ENCODE data around the gene IGF1R. TPM values are rescaled to one million over a fixed set of nuclear protein-coding genes. Genes with fewer than 3 reads are reported as not detected.

IGF1R gene
- total and polyA plus RNA-seq, 2 of the 8 experiments (the other 6 are each of a cell fraction or from before 2014, with no cell fraction given) = 32.9 to 109 TPM

DNA sequence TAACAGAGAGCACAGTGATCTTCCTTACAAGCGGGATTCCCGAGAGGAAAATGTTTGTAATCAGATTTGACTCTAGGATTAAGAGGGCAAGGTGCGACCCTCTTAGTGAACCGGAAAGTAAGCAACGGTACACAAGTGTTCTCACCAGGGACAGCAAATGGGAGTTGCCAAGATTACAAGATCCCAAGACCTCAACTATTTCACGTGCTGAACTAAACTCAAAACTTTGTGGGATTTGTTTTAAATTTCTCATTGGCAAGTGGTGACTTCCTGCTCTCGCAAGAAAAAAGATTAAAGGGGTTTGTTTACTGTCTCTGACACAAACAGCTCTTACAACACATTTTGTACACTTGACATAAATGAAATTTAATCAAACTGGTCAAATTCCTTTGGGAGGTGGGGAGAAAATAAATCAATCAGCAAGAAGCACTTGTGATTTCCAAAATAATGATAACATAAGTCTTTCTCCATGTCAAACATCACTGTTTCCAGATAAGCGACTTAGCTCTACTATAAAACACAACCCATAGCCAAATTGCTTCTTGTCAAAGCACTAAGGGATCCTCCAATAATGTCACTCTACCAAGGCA, 361.5 kb downstream of the IGF1R start:
- no peaks in the 10 kb centered on the region for H3K36me3 ChIP-seq (ENCODE audit: control insufficient read depth in 2 of 4, insufficient read depth in 4 of 4, low read length in 3 of 4)
- FAIRE-seq (no peak), DNase-seq (ENCODE audit: low read depth in 1 of 2, low spot score in 2 of 2) (peak in 1 of 2 experiments; percentile 7)
- H2BK15ac ChIP-seq (ENCODE audit: low read length) = no peak overlapping the region
- H2BK120ac ChIP-seq (replicated peaks; ENCODE audit: low read depth, low read length) = no peak overlapping the region
- no peak overlapping the region for H2BK12ac ChIP-seq (ENCODE audit: low read depth, low read length)
- H3K79me1 ChIP-seq (ENCODE audit: low read depth, low read length) = no peaks in the 10 kb centered on the region
- H3K18ac ChIP-seq (ENCODE audit: extremely low read depth, low read length) = no peak overlapping the region
- H3K4me3 ChIP-seq (ENCODE audit: extremely low read depth in 1 of 4, insufficient read depth in 2 of 4, low read depth in 3 of 4, low read length in 4 of 4) = no peak overlapping the region
- H3K4ac ChIP-seq (replicated peaks; ENCODE audit: insufficient read length, low read depth, low read length) = no peak overlapping the region
- no peaks in the 10 kb centered on the region for H3K23me2 ChIP-seq (ENCODE audit: low read depth, low read length)
- H4K20me1 ChIP-seq (replicated peaks in 1 of 2; ENCODE audit: control insufficient read depth in 1 of 2, insufficient read depth in 2 of 2, low read length in 2 of 2) = no peaks in the 10 kb centered on the region
- no peak overlapping the region for H4K91ac ChIP-seq (replicated peaks; ENCODE audit: insufficient read length, low read length)
- no peak overlapping the region for H3K23ac ChIP-seq (ENCODE audit: insufficient read length)
- no peak overlapping the region for H3K14ac ChIP-seq (ENCODE audit: insufficient read length)
- H3K27me3 ChIP-seq (replicated peaks in 1 of 4; ENCODE audit: control insufficient read depth in 3 of 4, extremely low read depth in 1 of 4, insufficient read depth in 3 of 4, low read length in 3 of 4) = no peaks in the 10 kb centered on the region; a peak in 3 of 7 replicates
- H2AFZ ChIP-seq (ENCODE audit: low read length) = no peak overlapping the region
- H2AK5ac ChIP-seq (ENCODE audit: low read depth, low read length) = no peak overlapping the region
- 95% methylated on average over 8 of the region's 8 CpGs; no CpG with 5 or more reads in 1 of the 2 experiments for WGBS, 2 experiments (ENCODE audit: extremely low coverage in 1 of 2, insufficient coverage in 1 of 2, insufficient read length in 1 of 2, insufficient replicate concordance in 2 of 2, low coverage in 1 of 2, low lambda C conversion rate in 2 of 2, missing lambda C conversion rate in 1 of 2)
- H3K27ac ChIP-seq (ENCODE audit: low read depth, low read length) = no peak overlapping the region
- POLR2A ChIA-PET (ENCODE audit: partially characterized antibody) = interaction anchor here (1.2 kb wide), 1 partner anchor 9 kb away, joined by 3 read pairs; no protein-coding TSS in a partner anchor
- no peak overlapping the region for H3K4me2 ChIP-seq (ENCODE audit: insufficient read depth in 1 of 2, low read depth in 2 of 2, low read length in 2 of 2)
- H4K5ac ChIP-seq (ENCODE audit: insufficient read length, low read depth, low read length) = no peak overlapping the region
- peaks cover 0 to 6% of the 10 kb centered on the region in 2 experiments; a peak in 1 of 4 replicates for H3K9me3 ChIP-seq (ENCODE audit: insufficient read depth in 2 of 2, low read depth in 1 of 2, low read length in 1 of 2)
- H2BK5ac ChIP-seq (ENCODE audit: low read depth, low read length) = no peak overlapping the region
- H3K79me2 ChIP-seq (ENCODE audit: control insufficient read depth in 1 of 2, insufficient read depth in 2 of 2, low read length in 2 of 2) = no peaks in the 10 kb centered on the region
- CTCF ChIA-PET (ENCODE audit: partially characterized antibody) = interaction anchor here (0.6 to 1.8 kb wide), 4 partner anchors 9 to 568 kb away, joined by 3 to 9 read pairs (median 4); no protein-coding TSS in a partner anchor
- no peak overlapping the region for H2BK20ac ChIP-seq (ENCODE audit: low read length)
- no peak overlapping the region for H4K8ac ChIP-seq (ENCODE audit: extremely low read depth, insufficient read depth, low read length)
- no peak overlapping the region for H3K56ac ChIP-seq (replicated peaks; ENCODE audit: insufficient read length, low read depth, low read length)
- H3K9ac ChIP-seq (replicated peaks in 1 of 4; ENCODE audit: extremely low read depth in 1 of 4, low read depth in 3 of 4, low read length in 3 of 4) = peak overlapping the region in 1 of 4 experiments; percentile 43; a peak in 1 of 7 replicates
- peaks cover 0 to 4% (median 0%) of the 10 kb centered on the region in 4 experiments; a peak in 1 of 7 replicates for H3K4me1 ChIP-seq (replicated peaks in 1 of 4; ENCODE audit: control insufficient read depth in 3 of 4, insufficient read depth in 4 of 4, low read length in 3 of 4)
- no peak for TF ChIP-seq SP4 (IDR thresholded peaks at IDR 0.05; ENCODE audit: low read length)
- TF ChIP-seq TAF1 (IDR thresholded peaks at IDR 0.05; ENCODE audit: low read depth, low read length) = no peak
- no peak for TF ChIP-seq POLR2A (IDR thresholded peaks at IDR 0.05; ENCODE audit: control extremely low read depth in 1 of 2, low read depth in 2 of 2, low read length in 2 of 2)
- no peak for TF ChIP-seq HDAC6 (IDR thresholded peaks at IDR 0.05; ENCODE audit: low read depth, low read length)
- TF ChIP-seq CBX8 (IDR thresholded peaks at IDR 0.05; ENCODE audit: borderline replicate concordance, low read depth, low read length) = no peak
- no peak for TF ChIP-seq ZNF274 (IDR thresholded peaks at IDR 0.05; ENCODE audit: borderline replicate concordance, extremely low read depth, low read length)
- no peak for TF ChIP-seq SRF (IDR thresholded peaks at IDR 0.05; ENCODE audit: low read depth, low read length)
- no peak for TF ChIP-seq NANOG (IDR thresholded peaks at IDR 0.05; ENCODE audit: insufficient read depth, low read depth, low read length, poor library complexity, severe bottlenecking)
- TF ChIP-seq RFX5 (IDR thresholded peaks at IDR 0.05; ENCODE audit: borderline replicate concordance, low read depth, low read length) = no peak
- no peak for TF ChIP-seq EGR1 (IDR thresholded peaks at IDR 0.05; ENCODE audit: borderline replicate concordance, low read depth, low read length)
- TF ChIP-seq GABPA (IDR thresholded peaks at IDR 0.05; ENCODE audit: borderline replicate concordance, insufficient read depth, low read length) = no peak
- TF ChIP-seq SP1 (IDR thresholded peaks at IDR 0.05; ENCODE audit: low read depth, low read length) = no peak
- TF ChIP-seq MAFK (IDR thresholded peaks at IDR 0.05; ENCODE audit: low read depth, low read length) = no peak
- TF ChIP-seq, protein P1, sequence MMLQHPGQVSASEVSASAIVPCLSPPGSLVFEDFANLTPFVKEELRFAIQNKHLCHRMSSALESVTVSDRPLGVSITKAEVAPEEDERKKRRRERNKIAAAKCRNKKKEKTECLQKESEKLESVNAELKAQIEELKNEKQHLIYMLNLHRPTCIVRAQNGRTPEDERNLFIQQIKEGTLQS (IDR thresholded peaks at IDR 0.05; ENCODE audit: insufficient read depth, low read depth, low read length) = no peak
